HG03521 (cell line): ENCODE data around the gene PTRH1.
A peak's percentile ranks its signal among the peaks of the same experiment; 100 is the strongest.

ENCODE experiments used
- ATAC-seq: cut with Tn5 transposase; IDR thresholded peaks from one replicate; pipeline ENCODE4 v1.9.1; 2021; ENCODE audit warnings: mild to moderate bottlenecking, moderate library complexity; ENCODE audit not compliant: unreplicated experiment

The PTRH1 gene

DNA sequence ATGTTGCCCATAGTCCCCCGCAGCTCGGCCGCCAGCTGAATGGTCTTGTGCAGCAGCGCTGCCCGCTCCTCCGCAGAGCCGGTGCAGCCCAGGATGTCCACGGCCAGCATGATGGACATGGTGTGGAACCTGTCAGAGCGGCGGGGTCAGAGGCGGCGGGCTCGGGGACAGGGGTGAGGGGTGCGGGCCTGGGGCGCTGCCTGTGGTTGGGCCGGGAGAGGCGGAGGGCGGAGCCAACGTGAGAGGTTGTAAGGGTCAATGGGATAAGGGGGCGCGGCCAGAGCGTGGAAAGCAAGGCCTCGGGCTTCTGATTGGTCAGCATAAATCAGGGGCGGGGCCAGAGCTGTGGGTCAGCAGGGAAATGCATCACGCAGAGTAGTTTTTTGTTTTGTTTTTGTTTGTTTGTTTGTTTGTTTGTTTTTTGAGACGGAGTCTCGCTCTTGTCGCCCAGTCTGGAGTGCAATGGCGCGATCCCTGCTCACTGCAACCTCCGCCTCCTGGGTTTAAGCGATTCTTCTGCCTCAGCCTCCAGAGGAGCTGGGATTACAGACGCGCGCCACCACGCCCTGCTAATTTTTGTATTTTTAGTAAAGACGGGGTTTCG lies 26.5 kb upstream of the PTRH1 start:
- ATAC-seq = no peak

- no peak for ATAC-seq
Observed at GRCh38 chr9:127739614-127740330, 24.3 kb upstream of the PTRH1 start.

GRCh38 chr9:127738666-127739065 lies 23.2 kb upstream of the PTRH1 start:
- ATAC-seq = no peak

DNA sequence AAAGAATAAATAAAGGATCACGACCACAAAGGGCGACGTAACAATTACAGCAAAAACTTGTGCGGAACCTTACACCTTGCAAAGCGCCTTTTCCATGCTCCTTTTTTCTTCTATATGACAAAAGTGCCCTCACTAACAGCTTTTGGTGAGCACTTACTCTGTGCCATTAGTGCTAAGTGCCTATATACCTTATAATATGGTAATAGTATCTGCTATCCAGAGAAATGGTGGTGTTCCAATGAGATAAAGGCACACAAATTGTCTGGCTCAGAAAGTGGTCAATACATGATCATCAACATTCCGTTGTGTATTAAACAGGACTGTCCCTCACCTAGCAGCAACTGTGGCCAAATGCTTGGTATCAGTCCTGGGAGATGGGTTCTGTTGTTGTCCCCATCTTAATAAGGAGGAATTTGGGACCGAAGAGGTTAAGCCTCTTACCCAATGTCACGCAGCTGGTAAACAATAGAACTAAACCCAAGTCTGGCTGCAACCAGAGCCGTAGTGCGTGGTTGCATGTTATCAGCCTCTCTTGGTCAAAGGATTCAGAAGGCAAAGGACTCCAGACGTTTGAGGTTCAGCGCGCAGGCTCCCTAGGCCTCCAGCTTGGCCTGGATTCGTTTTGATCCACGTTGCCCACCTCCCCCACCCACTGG lies 20.2 kb upstream of the PTRH1 start:
- no peak for ATAC-seq

DNA sequence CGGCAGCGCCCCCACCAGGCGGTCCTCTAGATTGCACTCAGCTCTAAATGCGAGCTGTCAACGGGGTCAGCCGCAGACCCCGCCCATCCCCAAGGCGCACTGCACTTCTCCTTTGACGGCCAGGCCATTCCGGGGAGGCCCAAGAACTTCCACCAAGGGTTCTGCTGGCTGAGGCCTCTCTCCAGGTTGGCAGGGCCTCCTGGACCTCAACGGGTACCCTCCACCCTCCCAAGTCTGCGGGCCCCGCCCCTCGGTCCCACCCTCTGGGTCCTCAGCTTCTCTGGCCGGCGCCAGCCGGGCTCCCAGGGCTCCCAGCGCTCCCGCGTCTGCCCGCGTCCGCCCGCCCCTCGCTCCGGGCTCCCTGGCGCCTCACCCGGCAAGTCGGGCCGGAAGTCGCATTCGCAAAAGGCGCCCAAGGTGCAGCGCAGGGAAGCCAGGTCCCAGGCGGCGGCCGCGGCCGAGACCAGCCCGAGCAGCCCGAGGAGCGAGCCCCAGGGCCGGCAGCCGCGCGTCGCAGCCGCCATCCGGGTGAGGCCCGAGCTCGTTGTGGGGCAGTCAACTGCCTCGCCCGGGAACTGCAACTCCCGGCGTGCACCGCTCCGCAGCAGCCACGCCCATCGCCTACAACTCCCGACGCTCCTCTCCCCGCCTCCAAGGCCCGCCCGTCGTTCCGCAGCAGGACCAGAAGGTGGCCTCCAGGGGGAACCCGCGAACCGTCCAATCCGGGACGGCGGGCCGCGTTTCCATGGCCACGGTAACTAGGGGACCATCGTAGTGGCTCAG lies 19.5 kb upstream of the PTRH1 start, which contains the start of gene TOR2A:
Gene TOR2A, minus strand, starts transcription at position 548 of the 783 bp plus-strand sequence. Its CDS starts 24 bp downstream, at position 524.
- ATAC-seq = peak; percentile 87

DNA sequence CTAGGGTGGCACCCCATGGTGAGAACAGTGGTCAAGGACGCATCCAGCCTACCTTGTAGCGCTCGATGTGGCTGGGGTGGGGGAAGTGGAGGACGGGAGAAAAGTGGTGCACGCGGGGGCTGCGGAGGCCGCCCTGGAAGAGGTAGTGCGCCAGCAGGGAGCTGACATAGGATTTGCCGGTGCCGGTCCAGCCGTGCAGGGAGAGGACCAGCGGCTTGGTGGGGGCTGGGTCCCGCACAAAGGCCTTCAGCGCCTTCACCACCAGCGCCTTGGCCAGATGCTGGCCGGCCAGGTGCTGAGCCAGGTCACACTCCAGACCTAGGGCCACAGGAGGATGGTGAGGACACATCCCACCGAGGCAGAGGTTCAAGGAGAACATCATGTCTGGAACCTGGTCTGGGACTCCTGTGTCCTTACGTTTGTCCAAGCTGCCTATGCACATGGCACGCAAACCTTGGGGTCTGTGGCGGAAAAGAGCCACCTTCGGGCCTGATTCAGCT lies 18.8 kb upstream of the PTRH1 start:
- ATAC-seq = no peak

DNA sequence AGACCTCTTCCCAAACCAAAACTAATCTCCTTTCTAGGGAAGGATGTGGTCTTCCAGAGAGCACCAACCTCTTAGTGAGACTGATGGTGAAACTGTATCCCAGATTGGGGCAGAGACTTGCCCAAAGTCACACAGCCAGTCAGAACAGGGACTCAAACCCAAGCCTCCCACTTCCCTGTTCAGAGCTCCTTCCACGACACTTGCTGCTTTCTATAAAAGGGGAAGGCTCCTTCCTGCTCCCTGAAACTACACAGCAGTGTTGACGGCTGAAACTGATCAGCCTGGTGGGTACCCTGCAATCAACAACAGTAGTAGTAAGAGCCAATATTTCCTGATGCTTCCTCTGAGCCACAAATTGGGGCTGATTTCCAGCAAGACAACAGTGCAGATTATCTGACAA lies 18.2 kb upstream of the PTRH1 start:
- ATAC-seq = no peak

- no peak for ATAC-seq
Observed at GRCh38 chr9:127732444-127732843, 17.0 kb upstream of the PTRH1 start.

DNA sequence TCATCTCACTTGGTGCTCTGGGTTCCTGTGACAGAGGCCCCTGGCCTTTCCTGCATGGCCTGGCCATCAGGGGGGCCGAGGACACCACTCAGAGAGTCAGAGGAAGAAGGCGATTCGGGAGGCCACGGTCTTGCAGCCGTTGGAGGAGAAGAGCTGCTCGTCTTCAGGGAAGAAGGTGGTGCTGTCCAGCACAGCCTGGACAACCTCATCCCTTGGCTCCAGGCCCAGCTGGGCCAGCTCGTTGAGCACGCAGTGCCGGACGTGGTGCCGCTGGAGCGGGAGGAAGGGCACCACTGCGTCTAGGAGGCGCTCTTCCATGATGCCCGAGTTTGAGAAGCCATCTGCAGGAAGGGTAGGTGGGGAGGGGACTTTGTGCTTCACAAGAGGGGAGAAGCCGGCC lies 16.5 kb upstream of the PTRH1 start:
- ATAC-seq = no peak

DNA sequence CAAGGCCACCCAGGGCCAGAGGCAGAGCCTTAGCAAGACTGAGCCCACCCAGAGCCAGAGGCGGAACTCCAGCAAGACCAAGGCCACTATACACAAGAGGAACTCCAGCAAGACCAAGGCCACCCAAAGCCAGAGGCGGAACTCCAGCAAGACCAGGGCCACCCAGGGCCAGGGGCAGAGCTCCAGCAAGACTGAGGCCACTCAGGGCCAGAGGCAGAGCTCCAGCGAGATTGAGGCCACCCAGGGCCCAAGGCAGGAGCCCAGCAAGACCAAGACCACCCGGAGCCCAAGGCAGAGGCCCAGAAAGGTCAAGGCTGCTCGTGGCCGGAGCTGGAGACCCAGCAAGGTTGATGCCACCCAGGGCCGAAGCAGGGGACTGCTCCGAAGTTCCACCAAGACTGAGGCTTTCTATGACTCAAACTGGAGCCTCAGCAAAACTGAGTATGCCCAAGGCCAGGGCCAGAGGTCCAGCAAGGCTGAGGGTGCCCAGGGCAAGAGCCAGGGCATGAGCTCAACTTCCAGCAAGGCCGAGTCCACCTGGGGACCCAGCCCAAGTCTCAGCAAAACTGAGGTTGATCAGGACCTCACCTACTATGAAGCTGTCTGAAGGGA lies 15.4 kb upstream of the PTRH1 start:
- ATAC-seq = no peak

GRCh38 chr9:127730262-127730661 lies 14.8 kb upstream of the PTRH1 start:
- ATAC-seq = no peak

- no peak for ATAC-seq
Observed at GRCh38 chr9:127729522-127730256, 14.2 kb upstream of the PTRH1 start.

DNA sequence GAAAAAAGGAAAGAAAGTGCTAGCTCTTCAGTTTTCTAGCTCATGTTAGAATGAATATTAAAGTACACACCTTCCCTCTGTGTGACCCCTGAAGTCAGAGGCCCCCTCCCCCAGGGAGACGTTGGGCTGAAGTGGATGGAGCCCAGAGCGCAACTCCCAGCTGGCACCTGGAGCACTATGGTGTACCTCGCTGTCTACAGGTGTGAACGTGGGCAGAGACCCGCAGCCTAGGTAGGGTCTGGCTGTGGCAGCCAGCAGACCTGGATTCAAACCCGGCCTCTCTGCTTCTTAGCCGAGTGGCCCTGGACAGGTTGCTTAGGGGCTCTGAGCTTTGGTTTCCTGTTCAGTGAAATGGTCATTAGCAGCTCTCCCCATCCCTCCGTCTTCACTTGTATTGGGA lies 13.3 kb upstream of the PTRH1 start:
- ATAC-seq = no peak

- ATAC-seq = no peak
Observed at GRCh38 chr9:127726871-127727270, 11.4 kb upstream of the PTRH1 start.

- ATAC-seq = no peak
Observed at GRCh38 chr9:127724012-127724411, 8.5 kb upstream of the PTRH1 start.

DNA sequence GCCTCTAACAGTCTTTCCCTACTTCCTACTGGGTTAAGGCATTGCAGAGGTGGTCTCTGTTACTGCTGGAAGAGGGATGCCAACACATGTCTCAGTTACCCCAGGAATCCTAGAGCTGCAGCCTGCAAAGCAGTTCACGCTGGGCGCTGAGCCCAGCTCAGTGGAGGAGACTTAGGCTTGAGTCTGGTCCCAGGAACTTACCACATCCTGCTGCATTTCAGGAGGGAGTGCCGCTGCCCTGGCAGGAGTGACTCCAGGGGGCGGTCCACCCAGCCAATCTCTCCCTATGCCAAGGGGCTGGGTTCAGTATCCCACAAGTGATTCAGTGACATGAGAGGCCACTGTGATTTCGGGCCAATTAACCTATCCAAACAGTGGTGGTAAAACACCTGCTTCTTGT lies 8.0 kb upstream of the PTRH1 start:
- no peak for ATAC-seq

DNA sequence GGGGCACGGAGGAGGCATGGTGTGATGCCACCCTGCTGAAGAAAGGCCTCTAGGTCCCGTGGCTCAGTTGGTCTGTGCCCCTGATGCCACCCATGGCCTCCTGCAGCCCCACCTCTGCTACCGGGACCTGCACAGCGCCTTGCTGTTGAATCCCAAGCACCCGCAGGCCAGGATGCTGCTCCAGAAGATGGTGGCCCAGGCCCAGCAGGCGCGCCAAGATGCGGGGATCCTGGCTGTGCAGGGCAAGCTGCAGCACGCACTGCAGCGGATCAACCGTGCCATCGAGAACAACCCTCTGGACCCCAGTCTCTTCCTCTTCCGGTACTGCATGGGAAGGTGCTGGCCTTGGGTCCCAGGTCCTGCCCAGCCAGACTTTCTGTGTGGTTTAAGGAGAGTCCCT lies 7.5 kb upstream of the PTRH1 start:
- ATAC-seq = no peak

- ATAC-seq = no peak
Observed at GRCh38 chr9:127722055-127722745, 6.7 kb upstream of the PTRH1 start.

GRCh38 chr9:127721391-127721821 lies 5.9 kb upstream of the PTRH1 start:
- ATAC-seq = no peak

GRCh38 chr9:127720865-127721227 lies 5.4 kb upstream of the PTRH1 start:
- no peak for ATAC-seq
